ENCODE measurements around the gene KIRREL3. TPM values are rescaled to one million over a fixed set of nuclear protein-coding genes. Genes with fewer than 3 reads are reported as not detected.

The KIRREL3 gene
- total and polyA plus RNA-seq, 4 donors, result 0.02 to 0.71 (median 0.15) TPM; not detected in 1

GRCh38 chr11:126528075-126528474 lies 472.5 kb downstream of the KIRREL3 start:
- H3K9me3 ChIP-seq (ENCODE audit: control insufficient read depth in 4 of 4, insufficient read depth in 3 of 4, low read length in 3 of 4), result peaks cover 0 to 2% (median 0%) of the 10 kb centered on the region in 4 donors
- no peak overlapping the region for H3K4me3 ChIP-seq
- ATAC-seq (ENCODE audit: insufficient read depth, low FRiP score) (no peak), DNase-seq (no peak)
- TF ChIP-seq CTCF (IDR thresholded peaks at IDR 0.05; ENCODE audit: control extremely low read depth, extremely low read depth), result no peak
- H3K9ac ChIP-seq (ENCODE audit: insufficient read depth in 1 of 2, low read length in 2 of 2), result no peak overlapping the region
- H3K4me1 ChIP-seq (ENCODE audit: control insufficient read depth in 5 of 5, insufficient read depth in 5 of 5, low read length in 5 of 5), result peaks cover 0 to 28% (median 0%) of the 10 kb centered on the region in 5 donors
- 61 to 76% methylated on average over 5 of the region's 5 CpGs for WGBS, 2 donors
- H3K27ac ChIP-seq (ENCODE audit: low read depth in 1 of 2, low read length in 1 of 2), result no peak overlapping the region
- H3K27me3 ChIP-seq (ENCODE audit: control insufficient read depth in 3 of 3, insufficient read depth in 3 of 3, low read length in 2 of 3), result peaks cover 0 to 3% (median 0%) of the 10 kb centered on the region in 3 donors
- H3K36me3 ChIP-seq (ENCODE audit: control insufficient read depth in 4 of 4, insufficient read depth in 4 of 4, low read length in 4 of 4), result no peaks in the 10 kb centered on the region

GRCh38 chr11:126527651-126528050 lies 472.9 kb downstream of the KIRREL3 start:
- H3K27me3 ChIP-seq (ENCODE audit: control insufficient read depth in 3 of 3, insufficient read depth in 3 of 3, low read length in 2 of 3), result peaks cover 0 to 3% (median 0%) of the 10 kb centered on the region in 3 donors
- peaks cover 0 to 29% (median 0%) of the 10 kb centered on the region in 5 donors for H3K4me1 ChIP-seq (ENCODE audit: control insufficient read depth in 5 of 5, insufficient read depth in 5 of 5, low read length in 5 of 5)
- H3K36me3 ChIP-seq (ENCODE audit: control insufficient read depth in 4 of 4, insufficient read depth in 4 of 4, low read length in 4 of 4), result no peaks in the 10 kb centered on the region
- no peak overlapping the region for H3K27ac ChIP-seq (ENCODE audit: low read depth in 1 of 2, low read length in 1 of 2)
- no peak for TF ChIP-seq CTCF (IDR thresholded peaks at IDR 0.05; ENCODE audit: control extremely low read depth, extremely low read depth)
- no peak for ATAC-seq (ENCODE audit: insufficient read depth, low FRiP score)
- peak; percentile 75 to 87 (median 77) for DNase-seq
- H3K4me3 ChIP-seq, result no peak overlapping the region
- H3K9me3 ChIP-seq (ENCODE audit: control insufficient read depth in 4 of 4, insufficient read depth in 3 of 4, low read length in 3 of 4), result peaks cover 0 to 3% (median 0%) of the 10 kb centered on the region in 4 donors
- no peak overlapping the region for H3K9ac ChIP-seq (ENCODE audit: insufficient read depth in 1 of 2, low read length in 2 of 2)
- WGBS, 2 donors, result 69 to 75% methylated on average over 5 of the region's 5 CpGs

- no peak overlapping the region for H3K4me3 ChIP-seq
- H3K27me3 ChIP-seq (ENCODE audit: control insufficient read depth in 3 of 3, insufficient read depth in 3 of 3, low read length in 2 of 3), result peaks cover 0 to 3% (median 0%) of the 10 kb centered on the region in 3 donors
- 86 to 91% methylated on average over 10 of the region's 10 CpGs for WGBS, 2 donors
- no peak overlapping the region for H3K27ac ChIP-seq (ENCODE audit: low read depth in 1 of 2, low read length in 1 of 2)
- H3K9me3 ChIP-seq (ENCODE audit: control insufficient read depth in 4 of 4, insufficient read depth in 3 of 4, low read length in 3 of 4), result peaks cover 0 to 3% (median 0%) of the 10 kb centered on the region in 4 donors
- H3K36me3 ChIP-seq (ENCODE audit: control insufficient read depth in 4 of 4, insufficient read depth in 4 of 4, low read length in 4 of 4), result no peaks in the 10 kb centered on the region
- DNase-seq (no peak), ATAC-seq (ENCODE audit: insufficient read depth, low FRiP score) (no peak)
- H3K9ac ChIP-seq (ENCODE audit: insufficient read depth in 1 of 2, low read length in 2 of 2), result no peak overlapping the region
- no peak for TF ChIP-seq CTCF (IDR thresholded peaks at IDR 0.05; ENCODE audit: control extremely low read depth, extremely low read depth)
- H3K4me1 ChIP-seq (ENCODE audit: control insufficient read depth in 5 of 5, insufficient read depth in 5 of 5, low read length in 5 of 5), result peaks cover 0 to 29% (median 0%) of the 10 kb centered on the region in 5 donors
Observed at GRCh38 chr11:126526471-126526870, 474.1 kb downstream of the KIRREL3 start.

GRCh38 chr11:126525702-126526101 lies 474.9 kb downstream of the KIRREL3 start:
- TF ChIP-seq CTCF (IDR thresholded peaks at IDR 0.05; ENCODE audit: control extremely low read depth, extremely low read depth), result no peak
- H3K4me3 ChIP-seq, result no peak overlapping the region
- peaks cover 0 to 29% (median 0%) of the 10 kb centered on the region in 5 donors for H3K4me1 ChIP-seq (ENCODE audit: control insufficient read depth in 5 of 5, insufficient read depth in 5 of 5, low read length in 5 of 5)
- H3K27me3 ChIP-seq (ENCODE audit: control insufficient read depth in 3 of 3, insufficient read depth in 3 of 3, low read length in 2 of 3), result peaks cover 0 to 3% (median 0%) of the 10 kb centered on the region in 3 donors
- H3K9ac ChIP-seq (ENCODE audit: insufficient read depth in 1 of 2, low read length in 2 of 2), result no peak overlapping the region
- ATAC-seq (ENCODE audit: insufficient read depth, low FRiP score) (no peak), DNase-seq (no peak)
- H3K36me3 ChIP-seq (ENCODE audit: control insufficient read depth in 4 of 4, insufficient read depth in 4 of 4, low read length in 4 of 4), result no peaks in the 10 kb centered on the region
- H3K27ac ChIP-seq (ENCODE audit: low read depth in 1 of 2, low read length in 1 of 2), result no peak overlapping the region
- 73 to 85% methylated on average over 4 of the region's 4 CpGs for WGBS, 2 donors
- H3K9me3 ChIP-seq (ENCODE audit: control insufficient read depth in 4 of 4, insufficient read depth in 3 of 4, low read length in 3 of 4), result peaks cover 0 to 3% (median 0%) of the 10 kb centered on the region in 4 donors
